T follicular helper cell (primary cell): ENCODE measurements around the gene IRAK3.
"Not testable (repeated sequence)": the region's sequence is repeated elsewhere in the genome, so short reads cannot be mapped to it uniquely, and the experiment has no call there.

Experiments used
- DNase-seq: peaks from one replicate; pipeline ENCODE4 v3.0.0-alpha.2; 2020; ENCODE audit warnings: low read depth

Gene IRAK3

GRCh38 chr12:66170606-66171005 lies 18.4 kb upstream of the IRAK3 start:
- no peak for DNase-seq

- not testable (repeated sequence) for DNase-seq
Observed at GRCh38 chr12:66174391-66175325, 14.4 kb upstream of the IRAK3 start.

GRCh38 chr12:66176105-66176900 lies 12.7 kb upstream of the IRAK3 start:
- DNase-seq: no peak

GRCh38 chr12:66182956-66183355 lies 6.1 kb upstream of the IRAK3 start:
- no peak for DNase-seq

GRCh38 chr12:66184822-66185221 lies 4.2 kb upstream of the IRAK3 start:
- not testable (repeated sequence) for DNase-seq

GRCh38 chr12:66187036-66187435 lies 2.0 kb upstream of the IRAK3 start:
- no peak for DNase-seq

- DNase-seq: no peak
Observed at GRCh38 chr12:66187821-66188220, 1.2 kb upstream of the IRAK3 start.

GRCh38 chr12:66189486-66189843 lies 451 bp downstream of the IRAK3 start:
- no peak for DNase-seq

GRCh38 chr12:66189889-66190288 lies 875 bp downstream of the IRAK3 start:
- no peak for DNase-seq

GRCh38 chr12:66190519-66191370 lies 1.7 kb downstream of the IRAK3 start:
- no peak for DNase-seq

GRCh38 chr12:66191547-66192126 lies 2.6 kb downstream of the IRAK3 start:
- DNase-seq: no peak

- no peak for DNase-seq
Observed at GRCh38 chr12:66194122-66194521, 5.1 kb downstream of the IRAK3 start.

- DNase-seq: no peak
Observed at GRCh38 chr12:66195242-66195641, 6.2 kb downstream of the IRAK3 start.

GRCh38 chr12:66196806-66197205 lies 7.8 kb downstream of the IRAK3 start:
- DNase-seq: no peak

GRCh38 chr12:66197495-66197921 lies 8.5 kb downstream of the IRAK3 start:
- no peak for DNase-seq

GRCh38 chr12:66199141-66199540 lies 10.1 kb downstream of the IRAK3 start:
- no peak for DNase-seq

- no peak for DNase-seq
Observed at GRCh38 chr12:66199831-66200509, 11.0 kb downstream of the IRAK3 start.

- DNase-seq: no peak
Observed at GRCh38 chr12:66203820-66204219, 14.8 kb downstream of the IRAK3 start.

- DNase-seq: no peak
Observed at GRCh38 chr12:66206141-66206540, 17.1 kb downstream of the IRAK3 start.

GRCh38 chr12:66210840-66211239 lies 21.8 kb downstream of the IRAK3 start:
- no peak for DNase-seq

- not testable (repeated sequence) for DNase-seq
Observed at GRCh38 chr12:66211573-66211972, 22.6 kb downstream of the IRAK3 start.
